AG09309 (cell line): ENCODE measurements around the gene C2orf42.
"Not testable (repeated sequence)": the region's sequence is repeated elsewhere in the genome, so short reads cannot be mapped to it uniquely, and the experiment has no call there.

ENCODE experiments used
- DNase-seq: peaks from one replicate; pipeline ENCODE4 v3.0.0-alpha.2; 2010; ENCODE audit warnings: low read depth
- H3K4me3 ChIP-seq: 2 replicates; pipeline ENCODE4 v1.5.1; 2011; ENCODE audit warnings: mild to moderate bottlenecking, low read depth, low read length, moderate library complexity; ENCODE audit not compliant: control insufficient read depth
- TF ChIP-seq, protein P1 (sequence below): IDR thresholded peaks from 2 replicates; pipeline ENCODE4 v1.5.1; 2011; ENCODE audit warnings: mild to moderate bottlenecking, low read depth, low read length, inconsistent platforms; ENCODE audit not compliant: insufficient read depth, control insufficient read depth; ENCODE audit errors: missing control alignments

Gene C2orf42

GRCh38 chr2:70141212-70141901, 49.5 kb downstream of the C2orf42 start:
- TF ChIP-seq, protein P1, sequence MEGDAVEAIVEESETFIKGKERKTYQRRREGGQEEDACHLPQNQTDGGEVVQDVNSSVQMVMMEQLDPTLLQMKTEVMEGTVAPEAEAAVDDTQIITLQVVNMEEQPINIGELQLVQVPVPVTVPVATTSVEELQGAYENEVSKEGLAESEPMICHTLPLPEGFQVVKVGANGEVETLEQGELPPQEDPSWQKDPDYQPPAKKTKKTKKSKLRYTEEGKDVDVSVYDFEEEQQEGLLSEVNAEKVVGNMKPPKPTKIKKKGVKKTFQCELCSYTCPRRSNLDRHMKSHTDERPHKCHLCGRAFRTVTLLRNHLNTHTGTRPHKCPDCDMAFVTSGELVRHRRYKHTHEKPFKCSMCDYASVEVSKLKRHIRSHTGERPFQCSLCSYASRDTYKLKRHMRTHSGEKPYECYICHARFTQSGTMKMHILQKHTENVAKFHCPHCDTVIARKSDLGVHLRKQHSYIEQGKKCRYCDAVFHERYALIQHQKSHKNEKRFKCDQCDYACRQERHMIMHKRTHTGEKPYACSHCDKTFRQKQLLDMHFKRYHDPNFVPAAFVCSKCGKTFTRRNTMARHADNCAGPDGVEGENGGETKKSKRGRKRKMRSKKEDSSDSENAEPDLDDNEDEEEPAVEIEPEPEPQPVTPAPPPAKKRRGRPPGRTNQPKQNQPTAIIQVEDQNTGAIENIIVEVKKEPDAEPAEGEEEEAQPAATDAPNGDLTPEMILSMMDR, result peak; percentile 32
- no peak for DNase-seq
- peak overlapping the region; percentile 47 for H3K4me3 ChIP-seq

DNA sequence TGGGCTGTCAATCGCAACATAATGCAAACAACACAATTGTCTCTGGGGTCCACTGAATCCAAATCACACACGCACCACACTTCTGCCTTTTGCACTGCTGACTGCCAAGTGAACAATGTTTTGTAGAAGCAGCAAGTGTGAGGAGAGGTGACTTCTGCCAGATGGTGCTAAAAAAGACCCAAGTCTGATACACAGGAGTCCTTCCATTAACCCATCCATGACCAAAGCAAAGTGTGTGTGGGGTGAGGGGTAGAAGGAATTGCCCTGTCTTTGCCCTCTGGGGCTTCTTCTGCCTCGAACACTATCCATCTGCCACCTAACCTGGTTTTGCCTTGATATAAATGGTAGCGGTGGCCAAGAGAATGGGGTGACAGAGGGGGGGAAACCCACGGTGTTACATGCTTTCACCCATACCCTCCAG, 50.0 kb downstream of the C2orf42 start:
- DNase-seq, result no peak
- no peak overlapping the region for H3K4me3 ChIP-seq
- TF ChIP-seq, protein P1, result no peak

DNA sequence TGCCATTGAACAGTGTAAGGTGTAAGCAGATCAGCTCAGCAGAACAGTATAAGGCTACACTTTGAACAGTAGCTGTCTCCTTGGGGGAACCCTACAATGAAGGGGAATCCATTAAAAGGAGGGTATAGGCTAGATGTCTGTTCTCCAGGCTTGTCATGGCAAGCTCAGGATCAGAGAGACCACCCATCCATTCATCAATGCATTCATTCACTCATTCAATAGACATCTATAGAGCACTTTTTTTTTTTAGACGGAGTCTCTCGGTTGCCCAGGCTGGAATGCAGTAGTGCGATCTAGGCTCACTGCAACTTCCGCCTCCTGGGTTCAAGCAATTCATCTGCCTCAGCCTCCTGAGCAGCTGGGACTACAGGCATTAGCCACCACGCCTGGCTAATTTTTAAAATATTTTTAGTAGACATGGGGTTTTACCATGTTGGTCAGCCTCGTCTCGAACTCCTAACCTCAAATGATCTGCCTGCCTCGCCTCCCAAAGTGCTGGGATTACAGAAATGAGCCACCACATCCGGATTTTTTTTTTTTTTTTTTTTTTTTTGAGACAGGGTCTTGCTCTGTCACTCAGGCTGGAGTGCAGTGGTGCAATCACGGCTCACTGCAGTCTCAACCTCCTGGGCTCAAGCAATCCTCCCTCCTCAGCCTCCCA, 56.4 kb downstream of the C2orf42 start:
- DNase-seq, result not testable (repeated sequence)

DNA sequence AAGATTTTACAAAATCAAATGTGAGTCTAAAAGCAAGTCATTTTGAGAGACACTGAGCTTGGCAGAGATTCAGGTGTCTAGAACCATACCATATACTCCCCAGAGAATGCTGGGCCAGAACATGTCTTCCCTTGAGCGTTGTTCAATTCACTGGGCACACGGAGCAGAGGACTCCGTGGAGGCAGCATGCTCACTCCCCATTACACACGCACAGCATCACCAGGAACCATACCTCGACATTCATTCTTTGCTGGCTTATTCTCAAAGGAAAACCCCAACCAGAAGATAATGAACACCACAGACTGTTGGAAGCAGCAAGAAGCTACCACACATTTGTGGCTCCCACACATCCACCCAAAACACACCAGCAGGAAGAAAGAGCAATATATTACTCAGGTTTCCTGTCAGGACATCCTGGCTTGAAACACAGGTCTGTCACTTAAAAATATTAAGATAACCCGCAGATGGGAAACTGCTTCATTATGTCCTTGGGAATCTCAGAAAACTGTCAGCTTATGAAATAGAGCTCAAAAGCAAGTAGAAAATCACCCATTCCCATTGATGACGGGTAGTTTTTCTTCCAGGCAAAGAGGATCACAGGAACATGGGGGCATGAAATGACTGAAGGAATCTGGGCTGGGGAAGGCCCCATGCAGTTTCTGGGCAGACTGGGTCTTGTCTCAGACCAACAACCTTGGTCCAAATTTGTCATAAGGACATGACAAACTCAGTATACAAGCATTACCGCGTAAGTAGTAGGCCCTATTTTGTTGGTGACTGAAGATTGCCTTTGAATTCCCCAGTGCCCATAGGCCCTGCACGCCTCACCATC, 57.1 kb downstream of the C2orf42 start:
- DNase-seq, result no peak
- H3K4me3 ChIP-seq, result no peak overlapping the region
- TF ChIP-seq, protein P1, result no peak

More for the DNA sequence above, 56.4 kb downstream of the C2orf42 start:
- H3K4me3 ChIP-seq, result not testable (repeated sequence)

DNA sequence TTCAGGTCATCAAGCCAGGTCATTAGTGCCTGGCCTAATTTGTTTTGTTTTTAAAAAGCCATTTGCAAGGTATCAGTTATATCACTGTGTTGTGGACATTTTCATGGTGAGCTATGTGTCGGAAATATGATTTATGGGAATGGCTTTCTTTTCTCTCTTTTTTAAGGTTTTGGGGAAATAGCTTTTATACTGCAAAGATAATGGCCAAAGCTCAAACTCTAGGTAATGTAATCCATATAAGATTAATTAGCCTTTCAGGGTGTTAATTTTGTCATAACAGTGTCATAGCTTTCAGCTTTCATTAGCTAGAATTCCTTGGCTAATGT, 57.7 kb downstream of the C2orf42 start:
- no peak overlapping the region; the same call in 1 of the 2 replicates for H3K4me3 ChIP-seq
- TF ChIP-seq, protein P1, result no peak
- DNase-seq, result no peak

DNA sequence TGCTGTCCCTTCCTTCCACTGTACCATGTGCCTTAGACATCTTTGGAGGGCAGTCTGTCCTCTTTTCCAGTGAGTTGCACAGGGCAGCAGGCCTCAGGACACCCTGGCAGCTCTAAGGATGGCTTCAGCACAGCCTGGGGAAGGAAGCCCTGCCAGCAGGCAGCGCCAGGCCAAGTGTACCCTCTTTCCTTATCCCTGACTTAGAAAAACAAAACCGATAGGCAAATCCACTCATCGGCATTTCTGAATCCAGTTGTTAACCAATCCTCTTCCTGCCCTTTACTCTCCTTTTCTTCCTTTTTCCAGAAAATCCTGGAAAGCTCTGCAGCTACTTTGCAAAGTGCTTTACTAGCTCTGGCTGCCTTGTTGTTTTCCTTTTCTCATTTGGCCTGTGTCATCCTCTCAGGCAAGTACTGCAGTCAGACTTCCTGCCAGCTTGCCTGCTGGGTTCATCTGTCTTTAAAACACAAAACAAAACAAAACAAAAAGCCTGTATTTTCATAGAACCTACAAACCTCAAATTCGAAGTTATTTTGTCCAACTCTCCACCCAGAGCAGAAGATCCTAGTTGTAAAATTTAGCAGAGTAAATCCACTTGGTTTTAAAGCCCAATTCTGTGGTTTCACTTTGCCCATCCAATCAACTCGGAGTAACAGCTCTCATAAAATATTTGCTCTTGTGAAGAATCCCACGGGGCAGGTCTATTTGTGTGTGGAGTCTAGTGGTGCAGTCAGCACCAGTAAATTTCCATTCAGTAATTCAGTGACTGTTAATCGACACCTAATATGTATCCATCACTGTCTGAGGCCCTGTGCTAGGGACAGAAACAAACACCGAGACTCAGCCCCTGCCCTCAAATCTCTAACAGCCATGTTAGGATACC, 58.3 kb downstream of the C2orf42 start:
- DNase-seq, result no peak
- TF ChIP-seq, protein P1, result no peak
- peak overlapping the region; percentile 21 for H3K4me3 ChIP-seq

DNA sequence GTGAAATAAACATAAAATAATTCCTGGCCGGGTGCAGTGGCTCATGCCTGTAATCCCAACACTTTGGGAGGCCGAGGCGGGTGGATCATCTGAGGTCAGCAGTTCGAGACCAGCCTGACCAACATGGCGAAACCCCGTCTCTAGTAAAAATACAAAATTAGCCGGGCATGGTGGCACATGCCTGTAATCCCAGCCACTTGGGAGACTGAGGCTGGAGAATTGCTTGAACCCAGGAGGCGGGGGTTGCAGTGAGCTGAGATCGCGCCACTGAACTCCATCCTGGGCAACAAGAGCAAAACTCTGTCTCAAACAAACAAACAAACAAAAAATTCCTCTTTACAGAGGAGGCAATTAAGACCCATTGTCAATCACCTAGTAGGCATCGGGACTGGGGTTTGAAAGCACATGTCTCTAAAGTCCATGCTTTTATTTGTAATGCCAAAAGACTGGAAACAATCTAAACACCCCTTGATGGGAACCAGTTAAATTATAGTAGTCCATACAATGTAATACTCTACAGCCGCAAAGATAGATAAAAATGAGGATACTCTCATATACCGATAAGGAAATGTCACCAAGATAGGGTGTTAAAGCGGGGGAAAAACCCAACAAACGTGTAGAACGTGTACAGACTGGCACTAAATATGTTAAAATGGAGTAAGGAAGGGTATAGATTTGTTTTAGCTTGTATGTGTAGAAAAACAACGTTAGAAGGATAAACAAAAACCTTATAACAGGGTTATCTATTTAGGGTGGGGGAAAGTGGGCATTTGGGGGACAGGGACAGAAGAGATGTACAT, 59.3 kb downstream of the C2orf42 start:
- H3K4me3 ChIP-seq, DNase-seq: not testable (repeated sequence)
